T follicular helper cell (primary cell): ENCODE measurements around the gene OLA1.

Source experiments
- DNase-seq: peaks from one replicate; pipeline ENCODE4 v3.0.0-alpha.2; 2020; ENCODE audit warnings: low read depth

OLA1 gene

DNA sequence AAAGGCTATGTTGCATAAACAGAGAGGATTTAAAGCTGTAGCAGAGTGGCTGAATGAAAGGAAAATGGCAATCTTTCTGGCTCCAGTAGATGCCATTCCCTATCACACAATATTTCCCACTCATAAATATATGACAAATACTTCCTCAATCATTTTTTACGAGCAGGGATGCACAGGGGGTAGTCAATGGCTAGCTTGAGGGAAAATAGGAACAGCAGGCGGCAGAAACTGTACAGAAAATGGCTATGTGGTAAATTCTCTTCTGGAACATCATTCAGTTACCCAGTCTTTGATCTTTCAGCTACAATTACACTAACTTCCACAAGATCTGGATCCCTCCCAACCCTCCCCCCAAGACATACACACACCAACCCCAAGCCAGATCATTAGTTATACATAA lies 127.2 kb downstream of the OLA1 start:
- DNase-seq = no peak

DNA sequence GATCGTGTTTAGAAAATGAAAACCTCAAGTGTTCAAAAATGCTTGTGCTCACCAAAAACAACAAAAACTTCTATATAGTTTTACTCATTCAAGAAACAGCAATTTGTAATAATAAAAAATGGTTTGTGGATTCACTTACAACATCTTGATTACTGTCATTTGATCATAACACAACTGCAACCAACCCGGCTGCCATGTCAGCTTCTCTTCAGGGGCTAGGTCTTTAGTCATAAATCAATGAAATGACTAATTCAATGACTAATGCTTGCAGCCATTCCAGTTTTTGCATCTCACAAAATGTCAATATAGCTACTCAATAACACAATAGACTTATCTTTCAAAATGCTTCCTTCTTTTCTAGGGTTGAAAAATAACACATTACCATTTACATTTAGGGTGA lies 128.0 kb downstream of the OLA1 start:
- DNase-seq = no peak

DNA sequence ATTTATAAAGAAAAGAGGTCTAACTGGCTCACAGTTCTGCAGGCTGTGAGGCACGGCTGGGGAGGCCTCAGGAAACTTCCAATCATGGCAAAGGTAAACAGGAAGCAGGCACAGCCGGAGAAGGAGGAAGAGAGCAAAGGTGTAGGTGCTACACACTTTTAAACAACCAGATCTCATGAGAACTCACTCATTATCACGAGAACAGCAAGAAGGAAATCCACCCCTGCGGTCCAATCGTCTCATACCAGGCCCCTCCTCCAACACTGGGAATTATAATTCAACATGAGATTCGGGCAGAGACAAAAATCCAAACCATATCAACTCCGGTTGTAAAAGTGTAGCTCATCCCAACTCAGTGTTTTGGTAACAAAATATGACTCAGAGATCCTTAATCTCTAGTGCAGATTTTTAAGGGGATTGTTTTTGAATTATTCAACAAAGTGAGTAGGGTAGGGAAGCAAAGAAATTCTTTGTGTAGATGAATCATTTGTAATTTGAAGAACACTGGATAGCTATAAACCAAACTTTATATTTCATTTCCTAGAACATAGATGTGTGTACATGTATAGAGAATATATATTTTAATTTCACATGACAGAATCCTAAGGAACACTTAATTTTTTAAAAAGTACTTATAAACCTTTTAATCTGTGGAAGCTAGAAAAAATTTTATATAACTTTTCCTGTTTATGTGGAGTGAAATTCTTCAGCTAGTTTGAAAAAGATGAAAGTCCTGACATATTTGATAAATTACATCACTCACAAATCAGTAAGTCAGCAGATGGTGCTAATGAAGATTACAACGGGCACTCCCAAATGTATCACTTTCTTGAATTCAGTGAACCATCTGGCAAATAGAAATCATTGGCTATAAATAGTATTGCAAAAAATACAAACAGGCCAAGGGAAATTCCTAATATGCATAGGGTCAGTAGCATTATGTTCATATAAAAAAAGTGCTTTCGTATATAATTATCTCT lies 130.1 kb downstream of the OLA1 start:
- DNase-seq = no peak

DNA sequence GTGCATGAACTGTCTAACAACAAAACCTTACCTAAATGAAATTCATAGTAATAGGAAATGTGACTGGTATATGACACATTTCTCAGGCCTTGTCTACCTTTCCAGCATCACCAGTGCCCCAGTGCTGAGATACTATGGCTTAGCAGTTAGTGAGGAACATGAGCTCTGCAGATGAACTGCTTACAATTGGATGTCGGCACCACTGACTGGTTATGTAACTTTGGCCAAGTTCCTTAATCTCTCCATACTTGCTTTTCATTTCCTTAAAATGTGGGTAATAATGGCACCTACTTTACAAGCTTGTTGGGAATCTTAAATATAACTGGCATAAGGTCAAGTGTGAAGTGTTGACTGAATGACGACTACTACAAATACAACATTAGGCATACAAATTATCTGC lies 136.3 kb downstream of the OLA1 start:
- no peak for DNase-seq

DNA sequence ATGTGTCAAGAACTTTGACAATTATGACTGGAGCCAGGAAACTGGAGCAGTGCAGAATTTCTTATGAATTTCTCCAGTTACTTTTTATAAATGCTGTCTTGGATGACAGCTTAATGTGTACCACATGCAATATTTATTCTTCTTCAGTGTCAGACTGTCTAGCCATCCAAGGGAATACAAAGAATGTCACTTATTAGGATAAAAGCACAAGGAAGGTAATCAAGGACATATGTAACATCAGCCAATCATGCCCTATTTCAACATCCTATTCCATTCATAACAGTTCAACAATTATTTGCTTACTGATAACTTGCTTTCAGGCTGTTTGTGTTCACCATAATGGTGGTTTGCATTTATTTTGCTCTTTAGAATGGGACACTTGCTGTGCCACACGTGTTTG lies 139.8 kb downstream of the OLA1 start:
- DNase-seq = no peak

DNA sequence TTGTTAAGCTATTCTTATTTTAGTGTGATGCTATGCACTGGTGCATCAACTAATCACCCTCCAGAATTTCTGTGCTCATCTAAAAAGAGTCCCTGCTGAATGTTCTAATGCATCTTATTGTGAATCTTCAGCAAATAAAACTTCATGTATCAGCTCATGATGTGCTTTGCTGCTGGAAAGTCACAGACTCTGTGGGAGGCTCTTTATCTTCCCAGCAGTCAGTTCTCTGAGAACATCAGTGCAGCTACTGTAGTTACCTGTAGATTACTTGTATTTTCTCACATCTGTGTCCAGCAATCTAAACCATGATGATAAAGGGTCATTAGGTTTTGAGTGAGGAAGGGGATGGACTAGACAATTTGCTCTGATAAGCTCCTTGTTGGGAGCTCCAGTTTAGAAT lies 141.6 kb downstream of the OLA1 start:
- no peak for DNase-seq

DNA sequence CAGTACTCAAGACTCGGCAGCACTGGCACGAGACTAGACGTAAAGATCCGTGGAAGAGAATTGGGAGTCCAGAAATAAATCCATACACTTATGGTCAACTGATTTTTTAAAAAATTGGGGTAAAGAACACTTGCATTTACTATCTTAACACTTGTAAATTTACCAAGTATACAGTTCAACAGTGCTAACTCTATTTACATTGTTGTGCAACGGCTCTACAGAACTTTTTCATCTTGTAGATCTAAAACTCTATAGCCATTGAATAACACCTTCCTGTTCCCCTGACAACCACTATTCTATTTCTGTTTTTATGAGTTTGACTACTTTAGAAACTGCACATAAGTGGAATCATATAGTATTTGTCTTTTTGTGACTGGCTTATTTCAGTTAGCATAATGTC lies 153.8 kb downstream of the OLA1 start:
- no peak for DNase-seq

DNA sequence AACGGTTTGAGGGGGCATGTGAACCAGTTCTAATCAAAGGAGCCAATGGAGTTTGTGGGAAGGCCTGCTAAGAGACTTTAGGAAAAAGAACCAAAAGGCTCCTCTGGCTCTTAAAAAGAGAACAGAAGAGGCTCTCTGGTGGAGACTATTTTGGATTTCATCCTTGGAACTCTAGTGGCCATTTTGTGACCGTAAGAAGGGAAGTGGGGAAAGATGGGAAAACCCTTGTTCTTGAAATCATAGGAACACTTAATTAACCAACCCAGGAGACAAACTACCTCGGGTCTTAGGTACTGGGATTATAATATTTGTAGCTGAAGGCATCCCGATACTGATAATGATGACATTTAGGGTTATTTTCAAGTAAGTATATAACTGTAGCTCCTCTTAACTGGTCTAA lies 157.9 kb downstream of the OLA1 start:
- no peak for DNase-seq

DNA sequence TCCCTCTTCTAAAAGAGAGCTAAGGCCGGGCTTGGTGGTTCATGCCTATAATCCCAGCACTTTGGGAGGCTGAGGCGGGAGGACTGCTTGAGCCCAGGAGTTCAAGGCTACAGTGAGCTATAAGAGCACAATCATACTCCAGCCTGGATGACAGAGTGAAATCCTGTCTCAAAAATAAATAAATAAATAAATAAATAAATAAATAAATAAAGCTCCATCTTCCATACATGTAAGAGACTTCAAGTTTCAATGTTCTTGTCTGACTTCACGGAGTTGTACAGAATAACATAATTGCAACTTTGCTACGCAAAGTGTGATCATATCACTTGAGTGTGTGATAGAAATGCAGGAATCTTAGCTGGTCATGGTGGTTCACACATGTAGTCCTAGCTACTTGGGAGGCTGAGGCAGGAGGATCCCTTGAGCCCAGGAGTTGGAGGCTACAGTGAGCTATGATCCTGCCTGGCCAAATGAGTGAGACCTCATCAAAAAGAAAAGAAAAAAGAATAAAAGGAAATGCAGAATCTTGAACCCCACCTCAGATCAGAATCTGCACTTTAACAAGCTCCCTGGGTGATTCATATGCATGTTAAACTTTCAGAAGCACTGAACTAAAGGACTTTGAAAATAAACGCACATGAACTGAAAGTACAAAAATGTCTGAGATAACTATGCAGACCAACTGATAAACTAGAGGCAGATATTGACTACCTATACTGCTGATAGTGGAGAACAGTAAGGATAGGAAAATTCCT lies 159.4 kb downstream of the OLA1 start:
- no peak for DNase-seq

DNA sequence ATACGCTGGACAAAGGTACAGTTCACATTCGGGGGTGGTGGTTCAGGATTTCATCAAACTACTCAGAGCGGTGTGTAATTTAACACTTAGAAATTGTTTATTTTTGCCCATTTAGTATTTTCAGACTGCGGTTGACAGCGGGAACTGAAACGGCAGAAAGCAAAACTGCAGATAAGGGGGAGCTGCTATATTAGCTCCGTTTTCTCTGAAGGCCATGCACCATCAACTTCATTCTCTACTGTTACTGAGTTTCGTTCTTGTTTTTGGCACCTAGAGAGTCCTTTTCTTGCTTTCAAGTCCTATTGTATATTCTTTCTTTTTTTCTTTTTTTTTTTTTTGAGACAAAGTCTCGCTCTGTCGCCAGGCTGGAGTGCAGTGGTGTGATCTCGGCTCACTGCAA lies 161.6 kb downstream of the OLA1 start:
- DNase-seq = no peak

DNA sequence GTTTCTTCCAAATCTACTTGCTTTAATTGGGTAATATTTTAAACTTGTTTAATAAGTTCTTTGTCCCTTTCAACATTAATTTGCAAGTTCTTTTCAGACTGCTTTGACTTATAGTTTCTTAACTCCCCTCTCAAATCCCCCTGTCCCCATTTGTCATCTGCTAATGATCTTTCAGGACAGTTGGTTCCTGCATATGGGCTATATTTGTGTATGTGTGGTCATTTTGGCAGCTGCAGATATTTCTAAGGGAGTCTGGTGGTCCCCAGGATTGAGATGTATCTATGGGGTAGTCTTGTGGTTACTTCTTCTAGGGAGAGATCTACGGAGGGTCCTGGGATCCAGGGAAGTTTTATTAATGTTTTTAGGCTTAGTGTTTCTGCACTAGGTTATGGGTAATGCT lies 162.6 kb downstream of the OLA1 start:
- no peak for DNase-seq

DNA sequence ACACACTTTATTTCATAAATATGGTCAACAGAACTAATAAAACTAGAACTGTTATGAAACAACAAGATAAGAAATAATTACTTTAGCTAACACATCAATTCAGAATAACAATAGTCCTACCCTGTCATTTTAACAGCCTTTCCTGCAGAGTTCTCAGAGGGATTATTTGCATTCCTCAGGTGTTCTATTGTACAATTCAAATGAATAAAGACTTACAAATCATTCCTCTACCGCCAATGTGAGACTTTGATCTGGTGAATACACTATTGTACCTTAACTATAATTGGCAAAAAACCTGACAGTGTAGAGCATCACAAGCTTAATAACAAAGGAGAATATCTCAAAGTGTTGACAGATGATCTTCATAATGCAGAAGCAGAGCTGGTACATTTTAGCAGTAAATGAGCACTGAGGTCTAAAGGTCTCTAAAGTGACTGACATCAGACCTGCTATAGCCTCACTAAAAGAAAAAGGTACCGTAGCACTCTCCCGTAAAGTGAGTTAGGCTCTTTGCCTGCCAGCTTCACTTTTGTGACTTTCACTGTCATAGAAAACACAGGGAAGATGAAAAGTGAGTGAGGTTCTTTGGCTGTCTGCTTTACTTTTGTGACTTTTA lies 164.4 kb downstream of the OLA1 start:
- DNase-seq = no peak

DNA sequence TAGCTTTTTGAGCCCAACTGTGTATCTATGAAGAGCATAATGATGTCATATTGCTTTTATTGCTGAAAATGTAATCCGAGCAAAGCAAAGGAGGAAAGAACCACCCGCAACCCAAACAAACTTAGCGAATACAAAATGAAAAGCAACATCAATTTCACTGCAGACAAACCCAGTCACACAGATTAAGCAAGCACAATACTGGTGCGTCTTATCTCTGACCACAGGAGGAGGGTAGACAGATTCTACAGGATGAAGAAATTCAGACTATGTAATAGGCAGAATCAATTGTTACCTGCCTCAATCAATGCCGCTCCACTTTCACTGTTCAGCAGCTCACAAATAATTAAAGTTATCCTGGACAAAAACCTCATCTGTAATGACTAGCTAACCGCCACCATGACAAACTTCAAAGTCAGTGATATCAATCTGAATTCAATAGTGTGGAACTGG lies 167.6 kb downstream of the OLA1 start:
- DNase-seq = no peak

DNA sequence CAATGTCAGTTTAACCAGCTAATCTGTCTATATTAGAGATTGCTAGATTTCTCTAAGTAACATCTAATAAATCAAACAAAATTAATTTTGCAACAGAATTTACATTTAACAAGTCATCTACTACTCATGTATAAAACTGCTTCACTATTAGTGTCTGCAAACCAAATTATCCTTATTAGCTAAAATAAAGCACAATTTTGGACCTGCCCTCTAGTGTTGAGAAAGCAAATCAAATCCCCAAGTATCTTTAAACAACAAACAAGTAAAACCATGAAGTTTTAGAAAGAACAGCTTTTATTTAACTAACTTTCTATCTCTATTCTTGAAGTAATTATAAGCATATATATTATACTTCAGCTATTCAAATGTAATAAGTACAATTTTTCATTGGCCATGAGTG lies 170.1 kb downstream of the OLA1 start:
- DNase-seq = no peak

DNA sequence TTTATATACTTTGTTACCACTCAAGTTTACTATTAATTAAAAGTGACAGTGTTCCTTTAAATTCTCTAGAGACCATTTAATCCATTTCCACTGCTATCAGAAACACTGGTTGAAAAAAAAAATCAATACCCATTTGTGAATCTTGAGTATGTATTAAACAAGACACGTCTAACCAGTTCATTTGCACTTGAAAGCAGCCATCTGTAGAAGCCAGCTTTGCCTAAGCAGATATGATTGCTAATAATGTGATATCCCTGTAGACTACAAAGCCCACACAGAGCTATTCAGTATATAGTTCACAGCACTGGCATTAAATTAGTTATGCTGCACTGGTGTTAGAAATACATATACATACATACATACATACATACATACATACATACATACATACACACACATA lies 171.4 kb downstream of the OLA1 start:
- no peak for DNase-seq

DNA sequence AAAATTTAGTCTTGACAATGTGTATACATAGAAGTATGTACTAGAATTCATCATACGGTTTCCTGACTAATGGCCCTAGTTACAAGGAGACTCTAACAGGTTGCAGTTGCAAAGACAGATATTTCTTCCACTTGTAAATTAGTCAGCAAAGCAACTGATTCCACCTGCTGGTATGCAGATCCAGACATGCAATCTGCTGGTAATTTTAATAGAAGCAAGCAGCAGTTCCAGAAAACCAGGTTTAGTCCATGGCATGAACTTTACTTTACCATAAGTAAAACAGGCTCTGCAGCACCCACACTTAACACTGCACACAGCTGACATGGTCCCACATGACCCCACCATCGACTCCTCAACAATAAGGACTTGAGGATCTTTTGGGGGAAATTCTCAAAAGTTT lies 172.3 kb downstream of the OLA1 start:
- no peak for DNase-seq

DNA sequence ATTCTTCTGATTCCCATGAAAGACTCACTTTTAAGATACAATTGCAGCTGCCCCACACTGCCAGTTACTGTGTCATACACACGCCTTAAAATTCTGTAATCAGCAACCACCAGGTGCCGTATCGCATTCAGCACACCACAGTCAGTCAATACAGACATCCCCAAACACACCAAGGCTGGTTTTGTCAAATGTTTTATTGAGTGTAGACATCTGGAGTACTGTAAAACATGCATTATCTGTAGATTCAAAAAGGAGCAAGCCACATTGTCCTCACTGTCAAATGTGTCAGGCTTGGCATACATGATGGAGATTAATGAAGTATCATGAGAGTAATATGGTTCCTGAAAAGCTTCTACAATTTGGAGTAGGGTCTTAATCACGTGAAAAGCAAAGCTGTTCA lies 173.5 kb downstream of the OLA1 start:
- DNase-seq = no peak

DNA sequence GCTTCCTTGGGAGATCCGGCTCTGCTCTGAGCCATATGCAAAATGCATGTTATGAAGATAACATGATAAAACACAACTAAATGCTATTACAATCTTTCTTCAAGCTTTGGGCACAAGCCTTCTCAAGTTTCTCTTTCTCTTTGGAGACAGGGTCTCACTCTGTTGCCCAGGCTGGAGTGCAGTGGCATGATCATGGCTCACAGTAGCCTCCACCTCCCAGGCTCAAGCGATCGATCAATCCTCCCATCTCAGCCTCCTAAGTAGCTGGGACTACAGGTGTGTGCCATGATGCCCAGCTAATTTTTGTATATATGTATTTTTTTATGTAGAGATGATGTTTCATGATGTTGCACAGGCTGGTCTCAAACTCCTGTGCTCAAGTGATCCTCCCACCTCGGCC lies 175.5 kb downstream of the OLA1 start:
- DNase-seq = no peak

DNA sequence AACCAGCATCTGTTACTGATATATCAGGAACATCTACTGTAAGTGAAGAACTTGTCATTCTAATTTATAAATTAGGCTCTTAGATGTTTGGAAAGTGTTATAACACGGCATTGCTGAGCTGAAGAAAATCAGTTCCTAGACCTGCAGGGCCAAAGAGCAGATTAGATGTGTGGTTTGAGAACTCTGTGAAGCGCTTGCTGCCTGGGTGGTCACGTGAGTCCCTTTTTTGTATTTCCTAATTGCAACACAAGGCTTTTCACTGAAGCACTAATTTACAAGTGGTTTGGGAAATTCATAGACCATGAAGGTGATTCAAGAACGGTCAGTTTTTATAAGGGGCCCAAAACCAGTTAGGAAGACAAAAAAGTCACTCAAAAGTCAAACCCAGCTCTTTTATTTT lies 176.3 kb downstream of the OLA1 start:
- DNase-seq = no peak

DNA sequence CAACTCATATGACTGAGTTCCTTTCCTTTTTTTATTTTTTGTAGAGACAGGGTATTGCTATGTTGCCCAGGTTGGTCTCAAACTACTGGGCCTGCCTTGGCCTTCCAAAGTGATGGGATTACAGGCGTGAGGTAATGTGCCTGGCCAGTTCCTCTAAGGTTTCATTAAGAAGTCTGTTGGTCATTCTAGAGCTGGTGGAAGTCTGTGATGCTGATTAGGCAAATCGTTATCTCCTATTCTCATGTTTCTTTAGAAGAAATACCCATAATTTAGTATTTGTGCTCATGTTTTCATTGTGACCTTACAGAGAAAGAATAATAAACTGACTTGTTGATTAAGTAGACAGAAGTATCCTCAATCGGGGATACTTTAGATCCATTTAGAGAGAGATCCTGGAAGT lies 177.0 kb downstream of the OLA1 start:
- no peak for DNase-seq

DNA sequence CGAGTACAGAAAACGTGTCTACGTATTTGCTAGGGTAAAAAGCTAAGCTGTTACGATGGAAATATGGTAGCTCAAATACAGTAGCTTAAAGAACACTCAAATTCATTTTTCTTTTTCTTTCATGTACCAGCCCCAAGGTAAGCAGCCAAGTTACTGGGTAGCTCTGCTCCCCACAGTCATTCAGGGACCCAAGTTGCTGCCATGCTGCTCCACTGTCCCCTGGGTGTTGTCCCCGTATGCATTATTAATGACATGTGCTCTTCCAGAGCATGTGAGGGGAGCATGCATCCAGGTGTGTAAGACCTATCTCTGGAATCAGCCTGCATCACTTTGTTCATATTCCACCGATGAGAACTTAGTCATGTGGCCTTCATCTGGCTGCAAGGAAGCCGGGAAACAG lies 178.1 kb downstream of the OLA1 start:
- no peak for DNase-seq

DNA sequence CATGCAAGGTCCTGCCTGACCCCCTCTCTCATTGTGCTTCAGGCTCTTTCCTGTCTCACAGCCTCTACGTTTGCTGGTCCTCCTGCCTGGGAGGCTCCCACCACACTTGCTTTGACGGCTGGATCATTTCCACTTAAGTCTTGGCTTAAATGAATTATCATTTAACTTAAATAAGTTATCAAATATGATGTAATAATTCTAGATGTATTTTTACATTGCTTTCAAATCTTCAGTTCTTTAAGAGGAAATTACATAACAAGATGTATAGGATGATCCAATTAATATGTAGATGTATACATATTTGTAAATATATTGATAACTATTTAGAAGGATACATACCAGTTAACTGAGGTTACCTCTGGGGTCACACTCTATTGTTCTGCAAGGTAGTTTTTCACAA lies 180.5 kb downstream of the OLA1 start:
- DNase-seq = no peak

DNA sequence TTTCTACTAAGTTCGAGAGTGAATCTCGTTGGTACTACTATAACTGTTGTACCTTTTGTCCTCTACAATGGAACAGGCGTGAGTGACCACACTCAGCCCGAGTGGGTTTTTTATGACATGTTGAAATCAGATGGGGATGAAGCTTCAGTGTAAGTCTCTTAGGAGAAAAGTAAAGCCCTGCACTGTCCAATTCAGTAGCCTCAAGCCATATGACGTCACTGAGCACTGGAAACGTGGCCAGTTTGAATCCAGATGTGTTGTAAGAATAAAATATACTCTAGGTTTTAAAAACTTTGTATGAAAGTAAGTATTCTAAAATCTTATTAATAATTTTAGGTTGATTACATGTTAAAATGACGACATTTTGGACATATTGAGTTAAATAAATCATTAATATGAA lies 181.5 kb downstream of the OLA1 start:
- DNase-seq = no peak
